Tibial nerve (tissue), 4 donors: ENCODE results near the gene ABLIM3. TPM values are rescaled to one million over a fixed set of nuclear protein-coding genes. Genes with fewer than 3 reads are reported as not detected.

ENCODE experiments used
- DNase-seq, 2 donors: peaks; one replicate each; pipeline ENCODE4 v3.0.0-alpha.2; 2019; ENCODE audit warnings: low spot score in 2 of 2
- H3K27ac ChIP-seq, 4 donors: fragments of 200-600 bp; sonication (generic) in 3 of 4; one replicate each; pipeline ENCODE4 v1.5.1; 2017 to 2019; ENCODE audit warnings: mild to moderate bottlenecking in 1 of 4
- H3K27me3 ChIP-seq, 2 donors: fragments of 200-600 bp; sonication (generic) in 1 of 2; one replicate each; pipeline versions ENCODE4 v1.5.1 to v1.6.0; 2017 to 2019
- H3K36me3 ChIP-seq, 3 donors: fragments of 200-600 bp; sonication (generic); one replicate each; pipeline ENCODE4 v1.5.1; 2018 to 2019
- H3K4me1 ChIP-seq, 4 donors: fragments of 200-600 bp; sonication (generic) in 3 of 4; one replicate each; pipeline ENCODE4 v1.5.1; 2017 to 2019
- H3K4me3 ChIP-seq, 4 donors: fragments of 200-600 bp; sonication (generic) in 3 of 4; one replicate each; pipeline ENCODE4 v1.5.1; 2017 to 2019; ENCODE audit warnings: mild to moderate bottlenecking in 1 of 4, moderate library complexity in 1 of 4
- H3K9me3 ChIP-seq, 4 donors: fragments of 200-600 bp; sonication (generic) in 3 of 4; one replicate each; pipeline ENCODE4 v1.5.1; 2017 to 2019
- EP300 ChIP-seq, 2 donors: sonication (generic); formaldehyde crosslinking; IDR thresholded peaks; one replicate each; pipeline ENCODE4 v1.6.1; 2017; ENCODE audit warnings: antibody characterized with exemption in 2 of 2, mild to moderate bottlenecking in 1 of 2
- POLR2A ChIP-seq, 2 donors: fragments of 450-650 bp; IDR thresholded peaks; one replicate each; pipeline ENCODE4 v1.6.1; 2017; ENCODE audit warnings: antibody characterized with exemption in 2 of 2, mild to moderate bottlenecking in 2 of 2, moderate library complexity in 2 of 2
- WGBS, 2 donors: methylation state at CpG; one replicate each; pipeline ENCODE4 v1.1.5; 2018; 5-methylcytosine and 5-hydroxymethylcytosine counted together
- total RNA-seq, 4 donors: library from RNA; depleted of rRNA; stranded (reverse); fragments of >200 nt; gene quantifications; one replicate each; pipeline ENCODE4 v1.1.0, GENCODE V29; 2016
- TF ChIP-seq, protein P1 (sequence below), 5 experiments: fragments of 200-600 bp in 3 of 5; fragments of 450-650 bp in 2 of 5; sonication (generic) in 3 of 5; IDR thresholded peaks; one replicate each; pipeline ENCODE4 v1.5.1; 2016 to 2019; ENCODE audit warnings: antibody characterized with exemption in 5 of 5, mild to moderate bottlenecking in 3 of 5, moderate library complexity in 2 of 5

ABLIM3 gene
- total RNA-seq, 4 donors from 2014 or later, result 50.3 to 75.3 (median 52.3) TPM

DNA sequence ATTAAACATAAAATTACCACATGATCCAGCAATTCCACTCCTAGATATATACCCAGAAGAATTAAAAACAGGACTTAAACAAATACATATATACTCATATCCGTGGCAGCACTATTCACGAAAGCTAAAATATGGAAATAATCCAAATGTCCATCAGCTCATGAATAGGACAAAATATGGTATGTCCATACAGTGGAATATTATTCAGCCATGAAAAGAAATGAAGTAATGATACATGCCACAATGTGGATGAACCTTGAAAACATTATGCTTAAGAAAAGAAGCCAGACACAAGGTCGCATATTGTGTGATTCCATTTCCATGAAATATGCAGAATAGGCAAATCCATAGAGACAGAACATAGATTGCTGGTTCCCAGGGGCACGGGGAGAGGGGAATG is 105.6 kb downstream of the ABLIM3 start:
- Histone ChIP-seq H3K9me3 (no peaks in the 10 kb centered on the region), H3K27ac (no peak overlapping the region), H3K4me3 (no peak overlapping the region), H3K4me1 (no peaks in the 10 kb centered on the region), H3K36me3 (peaks cover 0 to 100% (median 0%) of the 10 kb centered on the region in 3 donors), H3K27me3 (no peaks in the 10 kb centered on the region)
- 94 to 95% methylated on average over 4 of the region's 4 CpGs for WGBS, 2 donors
- no peak for DNase-seq
- TF ChIP-seq EP300 (IDR thresholded peaks at IDR 0.05), result no peak
- TF ChIP-seq, protein P1, sequence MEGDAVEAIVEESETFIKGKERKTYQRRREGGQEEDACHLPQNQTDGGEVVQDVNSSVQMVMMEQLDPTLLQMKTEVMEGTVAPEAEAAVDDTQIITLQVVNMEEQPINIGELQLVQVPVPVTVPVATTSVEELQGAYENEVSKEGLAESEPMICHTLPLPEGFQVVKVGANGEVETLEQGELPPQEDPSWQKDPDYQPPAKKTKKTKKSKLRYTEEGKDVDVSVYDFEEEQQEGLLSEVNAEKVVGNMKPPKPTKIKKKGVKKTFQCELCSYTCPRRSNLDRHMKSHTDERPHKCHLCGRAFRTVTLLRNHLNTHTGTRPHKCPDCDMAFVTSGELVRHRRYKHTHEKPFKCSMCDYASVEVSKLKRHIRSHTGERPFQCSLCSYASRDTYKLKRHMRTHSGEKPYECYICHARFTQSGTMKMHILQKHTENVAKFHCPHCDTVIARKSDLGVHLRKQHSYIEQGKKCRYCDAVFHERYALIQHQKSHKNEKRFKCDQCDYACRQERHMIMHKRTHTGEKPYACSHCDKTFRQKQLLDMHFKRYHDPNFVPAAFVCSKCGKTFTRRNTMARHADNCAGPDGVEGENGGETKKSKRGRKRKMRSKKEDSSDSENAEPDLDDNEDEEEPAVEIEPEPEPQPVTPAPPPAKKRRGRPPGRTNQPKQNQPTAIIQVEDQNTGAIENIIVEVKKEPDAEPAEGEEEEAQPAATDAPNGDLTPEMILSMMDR (IDR thresholded peaks at IDR 0.05), result no peak
- TF ChIP-seq POLR2A (IDR thresholded peaks at IDR 0.05), result no peak

DNA sequence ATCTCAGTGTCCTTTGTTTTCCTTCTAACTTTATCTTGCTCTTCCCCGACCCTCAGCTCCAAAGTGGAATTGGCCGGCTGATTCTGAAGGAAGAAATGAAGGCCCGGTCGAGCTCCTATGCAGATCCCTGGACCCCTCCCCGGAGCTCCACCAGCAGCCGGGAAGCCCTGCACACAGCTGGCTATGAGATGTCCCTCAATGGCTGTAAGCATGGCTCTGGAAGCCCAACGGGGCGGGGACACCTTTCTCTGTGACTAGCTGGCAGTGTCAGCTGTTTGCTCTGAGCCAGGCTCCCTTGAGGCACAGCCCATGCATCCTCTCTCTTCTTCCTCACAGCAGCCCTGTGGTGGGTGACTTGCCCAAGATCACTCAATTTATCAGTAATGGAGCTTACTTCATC is 106.4 kb downstream of the ABLIM3 start:
- H3K4me3 ChIP-seq, result no peak overlapping the region
- WGBS, 2 donors, result 93 to 96% methylated on average over 8 of the region's 8 CpGs
- TF ChIP-seq EP300 (IDR thresholded peaks at IDR 0.05), result no peak
- TF ChIP-seq, protein P1 (IDR thresholded peaks at IDR 0.05), result no peak
- TF ChIP-seq POLR2A (IDR thresholded peaks at IDR 0.05), result no peak
- H3K4me1 ChIP-seq, result no peaks in the 10 kb centered on the region
- no peaks in the 10 kb centered on the region for H3K9me3 ChIP-seq
- H3K27me3 ChIP-seq, result no peaks in the 10 kb centered on the region
- peaks cover 0 to 100% (median 0%) of the 10 kb centered on the region in 3 donors for H3K36me3 ChIP-seq
- no peak overlapping the region for H3K27ac ChIP-seq
- DNase-seq, result no peak

DNA sequence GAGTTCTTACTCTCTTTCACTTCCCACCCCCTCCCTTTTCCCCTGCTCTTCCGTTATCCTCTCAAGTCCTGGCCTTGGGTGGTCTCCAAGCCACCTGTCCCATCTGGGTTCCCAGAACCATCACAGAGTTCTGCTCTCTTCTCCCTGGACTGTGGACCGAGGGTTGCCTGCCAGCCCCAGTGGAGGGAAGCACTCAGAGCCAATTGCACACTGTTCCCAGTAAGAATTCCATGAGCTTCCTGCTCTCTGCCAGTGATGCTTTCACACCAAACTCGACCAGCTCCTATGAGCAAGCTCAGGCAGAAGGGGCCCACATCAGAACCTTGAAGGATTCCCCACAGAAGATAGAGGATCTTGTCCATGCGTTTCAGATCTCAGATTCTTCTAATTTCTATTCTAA is 110.3 kb downstream of the ABLIM3 start:
- Histone ChIP-seq H3K27me3 (no peaks in the 10 kb centered on the region), H3K36me3 (peaks cover 0 to 92% (median 0%) of the 10 kb centered on the region in 3 donors), H3K9me3 (no peaks in the 10 kb centered on the region), H3K4me1 (no peaks in the 10 kb centered on the region), H3K27ac (no peak overlapping the region), H3K4me3 (no peak overlapping the region)
- no peak for DNase-seq
- WGBS, 2 donors, result 78 to 85% methylated on average over 4 of the region's 4 CpGs
- TF ChIP-seq, protein P1 (IDR thresholded peaks at IDR 0.05), result no peak
- no peak for TF ChIP-seq POLR2A (IDR thresholded peaks at IDR 0.05)
- TF ChIP-seq EP300 (IDR thresholded peaks at IDR 0.05), result no peak

DNA sequence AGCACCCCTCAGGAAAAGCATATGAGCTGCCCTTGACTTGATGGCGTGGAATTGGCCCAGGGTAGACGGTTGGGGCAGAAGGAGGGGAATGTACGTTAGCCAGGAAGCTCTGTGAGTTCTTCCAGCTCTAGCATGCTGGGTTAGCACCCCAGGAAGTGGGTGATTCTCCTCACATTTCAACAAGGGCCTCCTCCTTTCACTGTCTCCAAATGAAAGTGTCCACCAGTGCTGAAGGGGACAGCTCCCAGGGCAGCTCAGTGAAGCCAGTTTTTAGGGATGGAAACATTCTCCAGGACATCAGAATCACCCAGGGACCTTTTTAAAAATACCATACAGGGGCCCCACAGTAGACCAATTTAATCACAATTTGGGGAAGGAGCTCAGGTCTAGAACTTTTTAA is 113.2 kb downstream of the ABLIM3 start:
- no peak overlapping the region for H3K4me3 ChIP-seq
- TF ChIP-seq, protein P1 (IDR thresholded peaks at IDR 0.05), result no peak
- TF ChIP-seq EP300 (IDR thresholded peaks at IDR 0.05), result no peak
- TF ChIP-seq POLR2A (IDR thresholded peaks at IDR 0.05), result no peak
- no peak overlapping the region for H3K27ac ChIP-seq
- H3K36me3 ChIP-seq, result peaks cover 0 to 76% (median 0%) of the 10 kb centered on the region in 3 donors
- H3K9me3 ChIP-seq, result no peaks in the 10 kb centered on the region
- no peaks in the 10 kb centered on the region for H3K4me1 ChIP-seq
- H3K27me3 ChIP-seq, result no peaks in the 10 kb centered on the region
- WGBS, 2 donors, result 52 to 67% methylated on average over 3 of the region's 3 CpGs
- no peak for DNase-seq

DNA sequence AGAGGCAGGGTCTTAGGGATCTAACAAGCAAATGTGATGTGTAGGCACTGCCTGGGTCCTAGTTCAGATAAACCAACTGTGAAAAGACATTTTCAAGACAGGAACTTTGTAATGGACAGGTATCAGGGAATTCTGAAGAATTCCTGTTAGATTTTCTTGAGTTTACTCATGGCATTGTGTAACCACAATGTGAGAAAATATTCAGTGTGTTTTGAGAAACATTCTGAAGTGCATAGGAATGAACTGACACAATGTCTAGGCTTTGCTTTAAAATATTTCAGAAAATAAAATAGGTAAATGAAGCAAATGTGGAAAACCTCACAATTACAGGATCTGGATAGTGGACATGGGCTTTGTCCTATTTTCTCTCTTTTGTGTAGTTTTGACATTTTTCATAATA is 115.2 kb downstream of the ABLIM3 start:
- TF ChIP-seq, protein P1 (IDR thresholded peaks at IDR 0.05), result no peak
- no peak for TF ChIP-seq EP300 (IDR thresholded peaks at IDR 0.05)
- no peak for TF ChIP-seq POLR2A (IDR thresholded peaks at IDR 0.05)
- Histone ChIP-seq H3K27me3 (no peaks in the 10 kb centered on the region), H3K36me3 (peaks cover 0 to 56% (median 0%) of the 10 kb centered on the region in 3 donors)

More for the DNA sequence above, 115.2 kb downstream of the ABLIM3 start:
- Histone ChIP-seq H3K9me3 (no peaks in the 10 kb centered on the region), H3K4me3 (no peak overlapping the region), H3K4me1 (no peaks in the 10 kb centered on the region), H3K27ac (no peak overlapping the region)
- no peak for DNase-seq
